GM21717 (cell line): ENCODE data around the gene RHOG.

ENCODE experiments used
- ATAC-seq: cut with Tn5 transposase; IDR thresholded peaks from one replicate; pipeline ENCODE4 v1.9.1; 2021; ENCODE audit warnings: mild to moderate bottlenecking, moderate library complexity; ENCODE audit not compliant: unreplicated experiment

The RHOG gene

GRCh38 chr11:3860375-3860774, 19.6 kb upstream of the RHOG start:
- no peak for ATAC-seq

DNA sequence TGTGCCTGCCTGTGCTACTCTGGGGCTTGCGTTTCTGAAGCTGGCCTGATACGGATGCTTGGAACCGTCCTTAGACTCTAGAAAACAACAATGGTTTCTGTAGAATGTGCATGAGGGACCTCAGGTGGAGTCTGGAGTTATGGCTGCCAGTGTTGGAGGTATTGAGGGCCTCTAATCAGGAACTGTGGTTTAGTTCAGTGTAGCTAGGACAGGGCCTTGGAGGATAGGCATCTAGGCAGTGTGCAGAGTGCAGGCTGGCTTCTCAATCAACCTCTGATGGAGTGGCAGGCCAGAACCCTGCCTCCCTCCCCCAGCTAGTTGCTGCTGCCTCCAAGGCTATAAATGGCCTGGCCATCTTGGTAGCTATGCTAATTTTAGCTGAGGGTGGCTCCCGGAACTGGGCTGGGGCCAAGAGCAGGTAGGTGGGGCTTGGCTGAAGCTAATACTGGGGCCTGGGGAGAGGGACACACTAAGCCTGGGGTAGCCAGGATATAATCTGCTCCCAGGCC, 18.7 kb upstream of the RHOG start:
- ATAC-seq = peak; percentile 40

DNA sequence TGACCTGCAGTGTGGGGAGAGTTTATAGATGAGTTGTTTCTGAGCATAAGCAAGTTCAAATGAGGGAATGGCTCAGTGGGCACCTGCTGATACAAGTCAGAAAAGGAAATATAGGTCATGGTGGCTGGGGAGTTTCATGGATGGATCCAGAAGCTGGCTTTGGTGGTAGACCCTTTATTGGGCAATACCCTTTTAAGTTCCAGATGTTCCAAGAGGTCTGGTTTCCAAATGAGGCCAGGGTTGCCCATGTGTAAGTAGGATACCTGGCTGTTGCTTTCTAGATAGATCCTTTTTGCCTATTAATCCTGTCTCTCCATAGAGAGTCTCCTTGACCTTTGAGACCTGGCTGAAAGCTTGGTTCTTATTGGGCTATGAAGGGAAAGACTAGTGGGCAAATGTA, 16.9 kb upstream of the RHOG start:
- ATAC-seq = no peak

GRCh38 chr11:3856856-3857553, 16.2 kb upstream of the RHOG start:
- ATAC-seq = no peak

DNA sequence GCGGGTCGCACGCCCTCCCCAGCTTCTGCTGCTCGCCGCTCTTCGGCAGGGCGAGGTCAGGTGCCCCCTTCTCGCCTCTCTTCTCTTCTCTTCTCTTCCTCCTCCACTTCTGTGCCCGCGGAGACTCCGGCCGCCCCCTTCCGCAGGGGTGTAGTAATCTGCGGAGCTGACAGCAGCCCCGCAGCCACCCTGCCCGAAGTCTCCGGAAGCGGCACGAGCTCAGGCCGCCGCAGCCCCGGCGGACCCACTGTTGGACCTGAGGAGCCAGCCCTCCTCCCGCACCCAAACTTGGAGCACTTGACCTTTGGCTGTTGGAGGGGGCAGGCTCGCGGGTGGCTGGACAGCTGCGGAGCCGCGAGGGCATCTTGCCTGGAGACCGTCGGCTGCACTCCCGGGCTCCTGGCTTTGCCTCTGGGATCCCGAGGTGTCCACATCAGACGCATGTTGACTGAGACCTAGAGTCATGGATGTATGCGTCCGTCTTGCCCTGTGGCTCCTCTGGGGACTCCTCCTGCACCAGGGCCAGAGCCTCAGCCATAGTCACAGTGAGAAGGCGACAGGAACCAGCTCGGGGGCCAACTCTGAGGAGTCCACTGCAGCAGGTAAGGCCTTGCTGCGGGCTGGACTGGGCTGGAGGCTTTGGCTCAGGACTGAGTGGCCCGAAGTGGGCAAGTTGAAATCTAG, 15.2 kb upstream of the RHOG start:
- ATAC-seq = peak; percentile 11

DNA sequence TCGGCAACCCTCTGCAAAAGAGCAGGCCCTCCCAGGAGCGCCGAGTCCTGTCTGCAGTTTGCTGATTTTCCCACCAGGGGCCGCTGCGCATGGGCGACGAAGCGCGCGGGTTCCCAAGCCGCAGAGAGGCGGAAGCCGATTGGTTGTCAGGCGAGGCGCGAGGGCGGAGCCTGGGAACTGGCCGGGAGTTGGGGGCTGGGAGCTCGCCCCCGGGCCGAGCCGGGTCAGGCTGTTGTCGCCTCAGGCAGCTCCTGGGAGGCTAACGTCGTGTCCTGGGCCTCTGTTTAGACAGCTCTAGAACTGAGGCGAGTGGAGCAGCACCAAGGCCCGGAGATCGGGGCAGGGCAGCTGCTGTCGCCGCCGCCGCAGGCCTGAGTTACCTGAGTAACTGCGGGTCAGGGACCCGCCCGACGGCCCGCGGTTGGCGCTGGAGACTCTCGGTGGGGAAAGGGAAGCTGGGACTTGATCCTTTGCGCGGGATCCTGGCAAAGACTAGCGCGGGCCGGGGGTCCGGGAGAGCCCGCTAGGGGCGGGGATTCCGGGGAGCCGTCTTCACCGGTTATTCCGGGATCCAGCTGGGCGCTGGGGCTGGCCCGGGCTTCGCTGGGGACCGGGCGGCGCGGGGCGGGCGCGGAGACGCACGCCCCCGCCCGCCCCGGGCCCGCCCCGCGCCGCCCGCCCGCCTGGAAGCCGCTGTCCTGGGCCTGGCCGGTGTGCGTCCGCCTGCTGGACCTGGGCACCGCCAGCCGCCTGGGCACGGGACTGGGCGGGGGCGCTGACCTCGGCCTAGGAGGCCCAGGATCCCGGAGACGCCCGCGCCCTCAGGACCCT, 14.4 kb upstream of the RHOG start, which contains the start of gene STIM1:
Gene STIM1, plus strand, starts transcription at position 688 of the 831 bp plus-strand sequence. CDS start 607 bp downstream, outside the sequence.
- peak; percentile 67 for ATAC-seq

DNA sequence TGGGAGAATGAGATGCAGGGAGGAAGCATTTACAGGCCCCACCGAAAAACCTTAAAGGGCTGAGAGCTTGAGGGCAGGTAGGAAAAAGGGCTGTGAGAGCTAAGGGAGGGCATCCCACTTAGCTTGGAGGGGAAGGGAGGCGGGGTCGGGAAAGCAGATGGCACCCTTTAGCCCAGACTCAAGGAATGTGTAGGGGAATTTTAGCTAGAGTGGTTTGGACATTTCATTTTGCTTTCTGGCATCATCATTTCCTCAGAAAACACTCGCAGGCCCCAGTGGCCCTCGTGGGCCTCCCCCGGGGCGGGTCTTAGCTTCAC, 13.9 kb upstream of the RHOG start:
- no peak for ATAC-seq

GRCh38 chr11:3853899-3854659, 13.3 kb upstream of the RHOG start:
- ATAC-seq = peak; percentile 44

DNA sequence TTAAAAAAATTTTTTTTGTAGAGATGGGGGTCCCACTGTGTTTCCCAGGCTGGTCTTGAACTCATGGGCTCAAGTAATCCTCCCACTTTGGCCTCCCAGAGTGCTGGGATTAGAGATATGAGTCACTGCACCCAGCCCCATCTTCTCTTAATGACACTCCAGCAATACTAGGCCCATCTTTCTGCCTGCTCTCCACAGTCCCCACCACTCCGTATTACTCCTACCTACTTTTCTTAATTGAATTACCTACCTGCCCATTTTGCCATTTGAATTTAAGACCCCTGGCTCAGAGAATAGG, 12.7 kb upstream of the RHOG start:
- ATAC-seq = no peak

DNA sequence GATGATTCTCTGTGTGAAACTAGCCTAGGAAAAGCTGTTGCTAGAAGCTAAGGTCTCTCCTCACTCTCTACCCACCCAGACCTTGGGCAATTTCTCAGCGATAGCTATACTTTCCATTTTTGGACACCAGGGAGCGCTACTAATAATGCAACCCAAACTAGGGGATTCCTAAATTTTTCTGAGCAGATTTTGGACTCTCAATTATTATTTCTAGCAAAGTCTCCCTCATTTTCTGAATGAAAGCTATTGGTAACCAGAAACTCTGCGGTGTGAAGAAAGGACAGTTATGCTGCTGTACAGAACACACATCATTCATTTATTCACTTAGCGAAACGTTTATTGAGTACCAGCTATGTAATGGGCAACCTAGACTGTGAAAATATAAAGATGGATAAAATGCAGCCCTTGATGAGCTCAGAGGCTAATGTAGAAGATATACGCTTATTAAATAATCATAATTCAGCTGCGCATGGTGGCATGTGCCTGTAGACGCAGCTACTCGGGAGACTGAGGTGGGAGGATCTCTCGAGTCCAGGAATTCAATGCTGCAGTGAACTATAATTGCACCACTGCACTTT, 8.6 kb upstream of the RHOG start:
- no peak for ATAC-seq

DNA sequence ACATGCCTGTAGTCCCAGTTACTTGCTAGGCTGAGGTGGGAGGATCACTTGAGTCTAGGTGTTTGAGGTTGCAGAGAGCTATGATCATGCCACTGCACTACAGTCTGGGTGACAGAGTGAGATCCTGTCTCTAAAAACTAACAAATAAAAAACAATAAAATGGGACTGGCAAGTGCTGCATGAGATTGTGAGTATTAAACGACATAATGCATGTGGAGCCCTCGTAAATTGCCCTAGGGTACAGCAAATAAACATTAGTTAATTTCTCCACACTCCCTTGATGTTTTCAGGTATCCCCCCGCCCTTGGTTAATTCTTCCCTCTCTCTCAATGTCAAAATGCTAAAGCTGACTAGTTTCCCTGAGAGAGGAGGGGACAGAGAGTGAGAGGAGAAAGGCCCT, 4.9 kb upstream of the RHOG start:
- no peak for ATAC-seq

GRCh38 chr11:3845246-3845645, 4.5 kb upstream of the RHOG start:
- ATAC-seq = no peak

DNA sequence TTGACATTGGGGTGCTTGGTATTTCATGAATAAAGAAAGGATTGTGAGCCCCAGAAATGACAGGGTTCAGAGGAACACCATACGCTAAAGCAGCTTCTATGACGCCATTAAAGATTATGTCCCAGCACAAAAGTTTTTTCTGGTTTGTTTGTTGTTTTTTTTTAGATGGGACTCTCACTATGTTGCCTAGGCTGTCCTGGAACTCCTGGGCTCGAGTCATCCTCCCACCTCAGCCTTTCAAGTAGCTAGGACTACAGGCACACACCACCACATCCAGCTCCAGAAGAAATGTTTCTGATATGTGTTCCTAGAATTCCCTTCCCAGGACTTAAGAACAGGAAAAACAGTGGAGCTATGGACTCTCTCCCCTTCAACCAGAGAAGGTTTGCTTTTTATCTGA, 2.6 kb upstream of the RHOG start:
- ATAC-seq = no peak

DNA sequence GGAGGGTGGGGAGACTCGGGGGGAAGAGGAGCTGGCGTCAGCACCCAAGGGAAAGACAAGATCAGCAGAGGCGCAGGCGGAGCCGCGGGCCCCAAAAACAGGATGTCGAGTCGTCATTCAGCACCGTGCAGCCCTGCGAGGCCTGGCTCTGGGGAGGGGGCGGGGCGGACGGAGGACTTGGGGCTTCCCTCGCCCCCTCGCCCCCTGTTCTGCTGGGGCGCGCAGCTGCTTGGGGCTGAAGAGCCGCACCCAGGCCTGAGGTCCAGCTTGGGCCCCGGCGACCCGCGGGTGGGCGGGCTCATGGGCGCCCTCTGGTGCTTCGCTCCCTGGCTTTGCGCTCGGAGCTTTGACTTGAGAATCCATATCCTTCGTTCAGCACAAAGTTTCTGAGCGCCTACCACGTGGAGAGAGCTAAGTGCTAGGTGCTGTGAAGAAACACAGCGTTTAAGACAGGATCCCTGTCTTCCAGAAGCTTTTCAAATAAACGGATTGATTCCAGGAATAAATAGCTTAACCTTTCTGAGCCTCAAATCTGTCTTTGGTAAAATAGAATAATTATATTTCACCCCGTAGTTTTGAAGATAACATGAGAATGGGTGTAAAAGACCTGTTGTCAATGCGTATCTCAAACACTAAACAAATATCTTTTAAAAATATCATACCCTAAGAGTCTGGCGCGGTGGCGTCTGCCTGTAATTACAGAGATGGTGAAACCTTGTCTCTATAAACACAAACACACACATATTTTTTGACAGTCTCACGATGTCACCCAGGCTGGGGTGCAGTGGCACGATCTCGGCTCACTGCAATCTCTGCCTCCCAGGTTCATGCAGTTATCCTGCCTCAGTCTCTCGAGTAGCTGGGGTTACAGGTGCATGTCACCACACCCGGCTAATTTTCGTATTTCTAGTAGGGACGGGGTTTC, 929 bp upstream of the RHOG start:
- ATAC-seq = peak; percentile 49

GRCh38 chr11:3840004-3840869, 522 bp downstream of the RHOG start:
- ATAC-seq = peak; percentile 6

GRCh38 chr11:3838504-3838903, 2.3 kb downstream of the RHOG start:
- no peak for ATAC-seq

GRCh38 chr11:3837793-3838192, 3.0 kb downstream of the RHOG start:
- no peak for ATAC-seq

GRCh38 chr11:3836903-3837302, 3.9 kb downstream of the RHOG start:
- no peak for ATAC-seq

DNA sequence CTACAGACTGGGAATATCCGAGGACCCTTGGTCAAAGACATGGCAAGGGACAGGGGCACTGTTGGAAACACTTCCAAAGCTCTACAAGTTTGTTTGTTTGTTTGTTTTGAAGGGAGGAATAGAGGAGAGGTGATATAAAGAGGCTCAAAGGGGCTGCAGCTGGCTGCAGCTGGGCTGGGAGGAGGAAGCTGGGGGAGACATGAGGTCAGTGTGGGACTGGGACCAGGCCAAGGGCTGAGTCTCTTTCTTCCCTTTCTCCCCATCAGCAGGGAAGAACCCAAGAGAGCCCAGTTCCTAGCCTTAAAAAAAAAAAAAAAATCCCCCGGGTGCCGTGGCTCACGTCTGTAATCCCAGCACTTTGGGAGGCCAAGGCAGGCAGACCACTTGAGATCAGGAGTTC, 5.0 kb downstream of the RHOG start:
- ATAC-seq = no peak
